HG03521 (cell line): ENCODE results near the gene MAP3K5.
A peak's percentile ranks its signal among the peaks of the same experiment; 100 is the strongest.

ENCODE experiments used
- ATAC-seq: cut with Tn5 transposase; IDR thresholded peaks from one replicate; pipeline ENCODE4 v1.9.1; 2021; ENCODE audit warnings: mild to moderate bottlenecking, moderate library complexity; ENCODE audit not compliant: unreplicated experiment

The MAP3K5 gene

DNA sequence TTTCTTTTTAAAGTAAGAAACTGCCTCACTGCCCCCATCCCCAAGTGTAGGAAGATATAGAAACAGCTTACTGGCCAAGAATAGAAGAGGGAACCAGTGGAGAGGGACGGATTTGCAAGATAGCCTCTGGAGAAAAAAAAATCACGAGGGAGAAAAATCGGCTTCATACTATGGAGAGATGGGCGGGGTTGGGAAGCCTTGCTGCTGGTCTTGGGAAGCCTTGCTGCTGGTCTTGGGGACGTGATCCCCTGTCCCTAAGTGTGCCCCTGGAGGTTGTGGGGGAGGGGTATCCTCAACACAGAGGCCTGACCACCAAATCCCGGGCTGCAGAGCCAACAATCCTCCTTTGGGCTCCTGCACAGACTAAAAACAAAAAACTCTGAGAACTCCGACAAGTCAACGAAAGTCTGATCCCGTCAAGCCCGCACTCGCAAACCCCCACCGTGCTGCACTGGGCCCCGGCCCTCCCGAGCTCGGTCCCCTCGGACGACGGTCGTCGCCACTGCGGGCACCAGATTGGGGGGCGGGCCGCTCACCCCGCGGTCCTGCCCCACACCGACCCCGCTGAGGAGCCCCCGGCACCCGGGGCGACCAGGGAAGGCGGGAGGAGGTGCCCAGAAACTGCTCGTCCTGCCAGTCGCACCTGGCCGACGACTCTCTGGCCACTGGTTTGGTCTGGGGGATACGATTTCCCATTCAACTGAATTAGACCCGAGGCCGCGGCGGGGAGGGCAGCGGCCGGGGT, 242.8 kb downstream of the MAP3K5 start:
- ATAC-seq, result peak; percentile 4

DNA sequence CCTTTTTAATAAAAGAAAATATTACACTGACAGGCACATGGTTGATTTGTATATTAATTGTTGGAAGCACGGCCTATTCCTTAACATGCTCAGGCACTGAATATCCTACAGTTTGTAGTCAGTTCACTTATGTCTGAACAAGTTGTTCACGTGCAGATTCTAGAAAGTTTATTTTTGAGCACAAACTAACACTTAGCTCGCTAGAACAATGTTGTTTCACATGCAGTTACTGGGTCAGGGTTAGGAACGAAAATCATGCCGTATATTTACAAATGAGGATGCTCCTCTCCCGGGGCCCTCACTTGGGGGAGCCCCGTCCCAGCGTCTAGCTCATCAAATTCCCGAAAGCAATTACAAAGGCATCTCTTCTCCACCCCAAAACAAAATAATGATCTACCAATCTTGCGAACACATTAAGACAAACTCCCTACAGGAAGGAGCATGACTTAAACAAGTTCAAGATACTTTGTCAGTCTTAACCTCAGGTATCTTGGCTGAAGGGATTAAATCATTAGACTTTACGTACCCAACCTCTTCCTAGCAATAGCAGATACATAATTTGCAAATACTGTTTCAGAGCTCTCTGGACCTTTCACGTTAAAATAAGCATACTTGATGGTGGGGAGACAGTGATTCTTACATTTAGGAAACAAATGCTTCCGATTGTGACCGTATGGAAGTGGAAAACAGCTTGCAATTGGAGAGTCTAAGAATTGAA, 243.5 kb downstream of the MAP3K5 start:
- ATAC-seq, result no peak

DNA sequence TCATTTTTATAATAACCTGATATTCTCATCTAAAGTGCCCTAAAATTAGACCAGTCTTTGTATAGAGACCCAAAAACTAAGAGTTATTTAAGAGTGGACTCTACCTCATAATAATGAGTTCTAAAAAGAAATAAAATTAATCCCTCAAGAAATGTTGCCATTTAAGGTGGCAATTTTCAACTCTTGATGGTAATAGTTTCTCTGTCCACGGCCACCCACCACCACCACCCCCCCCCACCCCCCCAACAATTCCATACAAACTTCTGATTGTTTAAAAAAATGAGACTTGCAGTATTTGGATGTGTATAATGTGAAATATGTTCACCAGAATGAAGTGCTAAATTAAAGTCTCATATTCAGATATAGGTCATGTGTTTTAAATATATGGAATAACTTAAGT, 244.4 kb downstream of the MAP3K5 start:
- ATAC-seq, result no peak

DNA sequence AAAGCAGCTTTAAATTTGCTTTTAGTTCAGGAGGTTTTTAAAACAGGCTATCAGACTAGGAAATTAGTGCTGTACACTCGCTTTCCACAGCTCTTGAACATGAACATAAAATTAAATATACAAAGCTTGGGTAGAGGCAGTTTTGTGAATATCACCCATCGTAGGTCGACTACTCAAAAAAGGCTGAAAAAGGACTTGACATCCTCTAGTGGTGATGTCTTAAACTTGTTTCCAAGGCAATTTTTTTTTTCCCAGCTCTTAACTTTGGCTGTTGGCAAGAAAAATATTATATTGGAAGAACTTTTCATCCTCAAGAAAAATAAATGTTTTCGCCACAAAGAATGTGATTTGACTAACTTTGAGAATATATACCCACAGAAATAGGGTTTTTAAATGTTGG, 244.9 kb downstream of the MAP3K5 start:
- ATAC-seq, result no peak

DNA sequence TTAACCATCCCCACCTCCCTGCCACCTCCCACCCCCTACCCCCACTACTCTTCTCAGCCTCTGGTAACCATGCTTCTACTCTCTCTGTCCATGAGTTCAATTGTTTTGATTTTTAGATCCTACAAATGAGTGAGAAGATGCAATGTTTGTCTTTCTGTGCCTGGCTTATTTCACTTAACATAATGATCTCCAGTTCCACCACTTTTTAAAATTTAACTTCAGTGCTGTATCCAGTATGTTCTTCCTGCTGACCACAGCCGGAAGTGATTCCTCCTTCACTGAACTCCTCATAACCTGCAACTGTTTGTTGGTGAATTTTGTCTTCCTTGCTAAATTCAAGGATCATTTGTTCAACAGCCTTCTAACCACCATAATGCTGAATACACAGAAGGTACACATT, 245.9 kb downstream of the MAP3K5 start:
- no peak for ATAC-seq

DNA sequence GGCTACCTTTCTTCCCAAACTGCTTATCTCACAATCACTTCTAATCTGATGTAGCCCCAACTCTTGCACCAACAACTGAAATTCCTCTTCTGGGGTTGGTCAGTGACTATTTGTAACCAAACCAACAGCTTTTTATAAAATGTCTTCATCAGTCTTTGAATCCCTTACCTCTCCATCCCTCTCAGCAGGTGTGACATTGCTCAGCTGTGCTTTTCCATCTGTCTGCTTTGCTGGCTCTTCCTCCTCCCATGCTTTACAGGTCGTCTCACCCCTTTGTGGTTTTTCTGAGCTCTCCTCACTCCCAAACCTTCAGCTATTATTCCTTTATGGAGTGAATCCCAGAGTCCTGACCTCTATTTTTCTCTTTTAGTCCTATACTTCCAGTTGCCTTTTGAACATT, 248.0 kb downstream of the MAP3K5 start:
- no peak for ATAC-seq

DNA sequence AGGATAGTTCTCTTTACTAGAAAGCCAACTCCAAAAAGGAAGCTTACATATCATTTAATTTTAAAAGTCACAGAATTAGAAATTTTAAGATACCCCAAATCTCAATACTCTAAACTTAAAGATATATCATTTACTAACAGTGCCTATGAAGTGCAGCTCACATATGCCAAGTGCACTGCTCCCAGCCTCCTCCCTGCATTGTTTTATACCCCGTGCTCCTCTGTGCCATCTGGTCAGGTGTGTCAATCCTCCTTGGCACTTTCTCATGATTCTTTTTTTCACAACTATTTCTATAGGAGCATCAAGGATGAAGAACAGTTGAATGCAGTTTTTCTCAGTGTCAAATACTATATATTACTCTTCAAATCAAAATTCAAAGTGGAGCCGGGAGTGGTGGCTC, 250.9 kb downstream of the MAP3K5 start:
- no peak for ATAC-seq

DNA sequence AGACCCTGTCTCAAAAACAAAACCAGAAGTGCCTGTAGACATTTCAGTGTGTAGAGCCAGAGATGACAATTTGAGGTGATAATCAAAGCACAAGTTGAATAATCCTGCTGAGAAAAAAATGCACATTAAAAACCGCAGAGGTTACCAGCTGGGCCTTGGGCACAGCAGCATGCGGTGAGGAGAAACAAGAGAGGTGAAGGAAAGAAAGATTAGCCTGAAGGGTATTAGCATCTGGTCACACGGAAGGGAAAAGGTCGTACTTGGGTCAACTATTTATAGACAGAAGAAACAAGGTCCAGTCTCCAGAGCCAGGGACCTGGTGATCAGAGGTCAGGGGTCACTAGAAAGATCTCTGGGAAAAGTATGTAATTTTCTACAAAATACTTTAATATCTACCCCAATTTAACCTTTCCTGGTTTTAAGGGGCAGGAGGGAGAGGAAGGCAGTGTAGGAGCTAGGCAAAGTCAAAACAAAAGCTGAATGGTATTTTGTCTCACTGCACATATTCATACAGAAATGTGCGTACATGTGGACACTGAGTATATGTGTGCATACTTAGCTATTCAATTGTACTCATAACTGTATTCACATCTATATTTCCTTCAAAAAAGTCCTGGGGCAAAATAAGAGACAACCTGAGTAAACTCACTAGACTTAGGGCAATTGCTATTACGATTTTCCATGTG, 252.2 kb downstream of the MAP3K5 start:
- ATAC-seq, result no peak

DNA sequence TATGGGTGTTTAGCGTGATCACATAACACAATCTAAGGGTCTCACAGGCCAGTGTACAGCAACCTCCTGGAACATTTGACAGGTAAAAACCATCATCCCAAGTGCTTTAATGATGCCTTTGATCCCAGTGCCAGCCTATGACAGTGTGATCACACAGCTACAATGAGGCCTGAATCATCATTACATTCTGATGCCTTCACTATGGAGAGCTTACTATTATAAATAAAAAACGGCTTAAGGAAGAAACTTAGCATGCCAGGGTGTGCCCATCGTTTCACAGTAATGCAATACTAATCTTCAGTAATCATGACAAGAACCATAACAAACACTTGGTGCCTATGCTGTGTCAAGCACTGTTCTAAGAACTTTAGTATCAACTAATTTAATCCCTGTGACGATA, 253.4 kb downstream of the MAP3K5 start:
- no peak for ATAC-seq

DNA sequence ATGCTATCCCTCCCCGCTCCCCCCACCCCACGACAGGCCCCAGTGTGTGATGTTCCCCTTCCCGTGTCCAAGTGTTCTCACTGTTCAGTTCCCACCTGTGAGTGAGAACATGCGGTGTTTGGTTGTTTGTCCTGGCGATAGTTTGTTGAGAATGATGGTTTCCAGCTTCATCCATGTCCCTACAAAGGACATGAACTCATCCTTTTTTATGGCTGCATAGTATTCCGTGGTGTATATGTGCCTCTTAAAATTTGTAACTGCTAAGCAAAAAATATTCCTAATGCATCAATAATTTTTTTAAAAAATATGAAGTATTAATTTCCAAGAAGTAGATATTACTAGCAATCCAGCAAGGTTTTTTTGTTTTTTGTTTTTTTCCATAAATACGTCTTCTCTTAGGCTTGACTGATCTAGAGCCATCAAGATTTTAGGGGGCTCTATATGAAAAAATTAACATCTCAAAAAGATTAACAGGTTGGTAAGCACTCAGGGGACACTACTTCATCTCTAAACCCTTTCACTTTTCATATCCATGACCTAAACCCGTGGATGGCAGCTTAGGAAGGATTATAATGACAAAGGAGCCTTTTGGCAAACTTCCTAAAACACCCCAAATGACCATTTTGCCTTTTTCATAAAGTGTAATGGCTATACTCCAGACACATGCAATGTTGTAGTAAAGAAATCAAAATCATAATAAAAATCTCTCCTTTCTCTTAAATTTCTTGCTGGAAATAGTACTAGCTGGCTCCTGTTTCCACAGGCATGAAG, 256.2 kb downstream of the MAP3K5 start:
- ATAC-seq, result no peak

DNA sequence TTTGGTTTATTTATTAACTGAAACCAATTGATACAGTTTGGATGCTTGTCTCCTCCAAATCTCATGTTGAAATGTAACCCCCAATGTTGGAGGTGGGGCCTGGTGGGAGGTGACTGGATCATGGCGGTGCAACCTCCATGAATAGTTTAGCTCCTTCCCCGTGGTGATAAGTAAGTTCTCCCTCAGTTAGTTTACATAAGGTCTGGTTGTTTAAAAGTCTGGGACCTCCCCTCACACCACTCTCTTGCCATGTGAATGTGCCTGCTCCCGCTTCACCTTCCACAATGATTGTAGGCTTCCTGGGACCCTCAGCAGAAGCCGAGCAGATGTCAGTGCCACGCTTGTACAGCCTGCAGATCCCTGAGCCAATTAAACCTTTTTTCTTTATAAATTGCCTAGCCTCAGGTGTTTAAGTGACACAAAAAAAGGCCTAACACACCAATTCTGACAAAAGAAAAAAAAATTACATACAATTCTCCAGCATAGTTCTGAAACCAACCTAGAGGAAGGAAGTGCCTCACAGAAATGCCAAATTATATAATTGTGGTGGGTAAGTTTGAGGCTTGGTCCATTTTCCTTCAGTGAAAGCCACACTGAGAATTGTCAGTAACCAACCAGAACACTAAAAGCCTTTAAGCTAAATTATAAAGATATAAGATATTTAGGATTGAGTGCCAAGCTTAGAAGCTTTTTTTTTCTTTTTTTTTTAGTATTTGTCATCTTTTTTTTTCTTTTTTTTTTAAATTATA, 257.1 kb downstream of the MAP3K5 start:
- ATAC-seq, result no peak

DNA sequence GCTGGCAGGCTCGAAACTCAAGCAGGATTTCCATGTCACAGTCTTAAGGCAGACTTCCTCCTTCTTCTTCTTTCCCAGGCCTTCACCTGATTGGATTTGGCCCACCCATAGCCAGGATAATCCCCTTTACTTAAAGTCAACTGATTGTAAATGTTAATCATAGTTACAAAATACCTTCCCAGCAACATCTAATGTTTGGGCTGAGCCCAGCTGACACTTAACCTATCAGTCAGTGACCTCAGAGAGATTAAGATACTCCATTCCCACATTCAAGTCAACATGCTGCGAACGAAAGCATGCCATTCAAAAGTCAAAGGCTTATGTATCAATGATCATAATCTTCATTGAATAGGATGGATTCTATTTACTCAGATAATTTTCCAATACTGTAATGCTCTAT, 258.0 kb downstream of the MAP3K5 start:
- no peak for ATAC-seq

DNA sequence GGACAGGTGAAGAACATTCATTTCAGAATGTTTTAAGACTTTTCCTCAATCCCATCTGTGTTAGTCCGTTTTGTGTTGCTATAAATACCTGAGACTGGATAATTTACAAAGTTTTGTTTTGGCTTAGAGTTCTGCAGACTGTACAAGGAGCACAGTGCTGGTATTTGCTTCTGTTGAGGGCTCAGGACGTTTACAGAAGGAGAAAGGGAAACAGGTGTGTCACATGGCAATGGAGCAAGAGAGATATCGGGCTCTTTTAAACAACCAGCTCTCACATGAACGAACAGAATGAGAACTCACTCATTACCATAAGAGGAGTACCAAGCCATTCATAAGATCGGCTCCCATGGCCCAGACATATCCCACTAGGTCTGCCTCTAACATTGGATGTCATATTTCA, 258.8 kb downstream of the MAP3K5 start:
- ATAC-seq, result no peak

DNA sequence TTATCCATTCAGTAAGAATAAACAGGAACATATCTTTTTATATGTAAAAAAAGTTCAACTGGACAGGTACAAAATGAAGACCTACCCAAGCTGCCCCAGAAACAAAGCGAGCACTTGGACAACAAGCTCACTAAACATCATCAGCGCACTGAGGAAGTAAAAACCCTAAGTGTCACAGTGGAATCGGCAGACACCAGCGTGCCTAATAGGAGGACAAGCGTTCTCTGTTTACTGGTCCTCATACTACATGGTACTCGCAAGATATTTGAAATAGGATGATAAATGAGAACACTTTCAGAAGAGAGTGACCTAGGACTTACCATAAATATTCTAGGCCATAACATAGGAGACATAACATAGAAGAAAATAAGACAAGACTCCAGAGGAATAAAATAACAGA, 260.2 kb downstream of the MAP3K5 start:
- ATAC-seq, result no peak

DNA sequence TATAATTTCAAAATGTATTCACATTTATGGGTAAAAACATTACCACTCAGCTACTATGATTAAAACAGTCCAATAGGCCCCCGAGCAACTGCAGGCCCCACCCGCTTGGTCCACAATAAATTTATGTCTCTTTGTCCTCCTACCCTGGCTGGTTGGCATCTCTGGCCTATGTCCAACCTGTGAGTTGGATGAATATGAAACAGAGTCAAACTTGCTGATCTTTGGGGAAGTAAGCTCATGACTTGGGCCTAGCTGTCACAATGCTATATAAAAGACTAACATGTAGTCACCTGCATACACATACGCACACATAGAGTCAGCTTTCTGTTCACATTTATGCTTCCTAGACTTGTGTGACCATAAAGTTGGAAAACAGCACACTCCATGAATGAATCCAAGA, 262.6 kb downstream of the MAP3K5 start:
- no peak for ATAC-seq

DNA sequence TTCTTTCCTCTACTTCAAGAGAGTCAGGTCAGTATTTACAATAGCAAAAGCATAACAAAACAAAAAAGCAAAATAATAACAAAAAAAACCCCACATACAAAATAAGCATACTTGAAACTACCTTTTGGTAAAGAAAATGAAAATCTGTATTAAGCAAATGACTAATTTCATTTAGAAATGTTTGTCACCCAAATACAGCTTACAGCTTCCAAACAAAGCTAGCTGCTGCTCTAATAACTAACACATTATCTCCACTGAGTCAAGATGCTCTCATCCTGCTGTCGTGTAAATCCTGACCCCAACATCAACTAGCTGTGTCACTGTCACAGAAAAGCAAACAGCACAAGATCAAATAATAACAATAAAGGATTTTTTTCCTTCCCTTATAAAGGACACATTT, 263.8 kb downstream of the MAP3K5 start:
- ATAC-seq, result no peak

DNA sequence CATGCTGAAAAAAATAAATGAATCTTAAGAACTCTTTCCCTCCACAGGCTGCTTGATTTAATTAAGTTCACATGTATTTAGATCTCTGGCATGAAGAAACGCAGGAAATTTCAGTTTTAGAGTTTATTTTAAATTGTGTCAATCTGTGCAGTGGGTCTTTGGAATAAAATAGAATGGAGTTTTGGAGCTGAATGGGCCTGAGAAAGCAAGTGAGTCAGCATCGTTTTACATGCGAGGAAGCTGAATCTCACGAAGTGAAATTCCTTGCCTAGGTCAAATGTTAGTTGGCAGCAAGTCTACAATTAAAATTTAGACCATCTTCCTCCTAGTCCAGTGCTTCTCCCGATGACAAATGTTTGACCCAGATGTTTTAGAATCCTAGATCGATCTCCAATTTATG, 264.4 kb downstream of the MAP3K5 start:
- no peak for ATAC-seq

DNA sequence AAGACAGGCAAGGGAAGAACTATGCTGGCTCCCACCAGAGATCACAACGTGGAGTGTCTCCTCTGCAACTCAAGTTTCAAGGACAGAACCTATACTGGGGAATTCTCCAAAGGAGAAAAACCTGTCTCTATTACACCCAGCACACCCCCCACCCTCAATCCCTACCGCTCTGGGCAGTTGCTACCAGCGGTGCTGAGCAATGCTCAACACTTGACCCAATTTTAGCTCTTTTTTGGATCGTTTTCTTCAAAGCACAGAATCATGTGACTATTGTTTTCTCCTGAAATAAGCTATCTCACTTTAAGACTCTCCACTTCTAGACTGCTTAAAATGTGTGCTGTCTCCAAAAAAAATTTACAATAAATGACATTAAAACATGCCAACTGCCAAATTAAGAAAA, 265.3 kb downstream of the MAP3K5 start:
- ATAC-seq, result no peak

DNA sequence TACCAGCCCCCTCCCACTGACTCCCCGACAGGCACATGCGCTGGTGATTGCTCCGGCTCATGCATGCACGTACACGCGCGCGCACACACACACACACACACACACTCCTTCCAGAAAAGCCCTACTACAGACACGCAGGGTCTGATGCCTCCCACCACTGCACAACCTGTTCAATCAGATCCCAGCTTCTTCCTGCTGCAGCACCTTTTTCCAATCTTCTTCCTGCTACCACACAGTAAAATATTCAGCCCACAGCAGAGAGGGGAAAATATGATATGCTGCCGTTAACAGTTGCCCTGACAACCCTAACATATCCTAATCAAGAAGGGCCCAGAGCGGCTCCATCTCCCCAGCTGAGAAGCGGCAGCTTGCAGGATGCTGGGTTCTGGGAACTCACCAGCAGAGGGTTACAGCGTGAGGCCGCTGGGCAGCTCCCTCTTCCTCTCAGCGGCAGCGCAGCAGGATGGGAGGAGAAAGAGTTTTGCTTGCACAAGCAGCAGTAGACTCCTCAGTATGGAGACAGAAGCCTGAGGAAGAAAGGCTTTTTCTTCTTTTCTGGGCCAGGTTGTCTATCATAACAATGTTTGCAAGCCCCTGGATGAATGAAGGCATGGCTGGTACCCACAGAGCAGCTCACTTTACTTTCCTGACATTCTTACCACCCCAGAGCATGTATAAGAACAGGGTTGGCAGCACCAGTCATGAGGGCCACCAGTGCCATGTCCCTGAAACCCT, 265.9 kb downstream of the MAP3K5 start:
- ATAC-seq, result no peak

DNA sequence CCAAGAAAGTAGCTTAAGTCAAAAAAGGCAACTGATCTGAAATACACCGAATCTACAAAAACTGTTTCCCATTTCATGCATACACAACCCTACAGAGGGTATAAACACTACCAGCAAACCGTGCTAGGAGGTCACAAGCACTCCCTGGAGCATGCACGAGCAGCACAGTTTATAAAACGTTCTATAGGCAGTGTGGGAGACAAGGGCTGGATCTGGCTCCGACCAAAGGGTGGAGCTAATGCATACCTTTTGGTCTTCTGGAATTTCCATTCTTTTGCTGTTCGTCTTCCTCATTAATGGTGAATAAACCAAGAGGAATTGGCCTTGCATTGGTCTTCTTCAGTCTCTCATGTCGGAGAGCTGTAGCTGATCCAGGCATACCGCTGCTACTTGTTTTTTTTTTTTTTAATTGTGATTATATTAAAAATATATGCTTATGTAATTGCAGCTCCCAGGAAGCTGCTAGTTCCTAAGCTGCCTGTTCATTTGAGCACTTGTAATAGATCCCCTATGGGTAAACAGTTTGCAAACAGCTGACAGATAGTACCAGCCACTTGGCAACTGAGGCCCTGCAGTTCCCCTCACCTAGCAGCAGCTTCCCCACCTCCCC, 266.6 kb downstream of the MAP3K5 start:
- no peak for ATAC-seq
